RPMI7951 (cell line): ENCODE results near the gene TNS1. TPM values are rescaled to one million over a fixed set of nuclear protein-coding genes. Genes with fewer than 3 reads are reported as not detected.
A peak's percentile ranks its signal among the peaks of the same experiment; 100 is the strongest.

Source experiments
- DNase-seq: peaks from one replicate; pipeline ENCODE4 v3.0.0-alpha.2; 2012; ENCODE audit warnings: low read depth
- total RNA-seq: library from RNA; depleted of rRNA; stranded (reverse); fragments of >200 nt; shearing (Covaris generic); gene quantifications from 2 replicates; pipeline ENCODE4 v1.2.3, GENCODE V29; 2014

Gene TNS1
- total RNA-seq, 1 experiment from 2014 or later, result 2.5 TPM

DNA sequence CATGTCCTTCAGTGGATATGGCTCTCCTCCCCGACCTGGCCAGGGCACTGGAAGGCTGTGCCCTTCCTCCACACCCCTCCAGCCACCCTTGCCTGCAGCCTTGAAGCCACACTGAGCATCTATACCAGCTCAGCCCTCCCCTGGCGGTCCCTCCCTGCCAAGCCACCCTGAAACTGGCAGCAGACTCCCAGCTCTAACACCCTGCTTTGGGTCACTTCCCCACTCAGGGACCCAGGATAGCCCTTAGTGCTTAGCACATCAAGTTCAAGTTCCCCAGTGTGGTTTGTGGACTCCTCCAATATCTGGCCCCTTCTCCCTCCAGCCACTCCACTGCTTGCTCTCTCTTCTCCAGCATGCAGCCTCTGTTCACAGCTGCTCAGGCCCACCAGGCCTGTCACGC, 89.4 kb downstream of the TNS1 start:
- DNase-seq, result no peak

DNA sequence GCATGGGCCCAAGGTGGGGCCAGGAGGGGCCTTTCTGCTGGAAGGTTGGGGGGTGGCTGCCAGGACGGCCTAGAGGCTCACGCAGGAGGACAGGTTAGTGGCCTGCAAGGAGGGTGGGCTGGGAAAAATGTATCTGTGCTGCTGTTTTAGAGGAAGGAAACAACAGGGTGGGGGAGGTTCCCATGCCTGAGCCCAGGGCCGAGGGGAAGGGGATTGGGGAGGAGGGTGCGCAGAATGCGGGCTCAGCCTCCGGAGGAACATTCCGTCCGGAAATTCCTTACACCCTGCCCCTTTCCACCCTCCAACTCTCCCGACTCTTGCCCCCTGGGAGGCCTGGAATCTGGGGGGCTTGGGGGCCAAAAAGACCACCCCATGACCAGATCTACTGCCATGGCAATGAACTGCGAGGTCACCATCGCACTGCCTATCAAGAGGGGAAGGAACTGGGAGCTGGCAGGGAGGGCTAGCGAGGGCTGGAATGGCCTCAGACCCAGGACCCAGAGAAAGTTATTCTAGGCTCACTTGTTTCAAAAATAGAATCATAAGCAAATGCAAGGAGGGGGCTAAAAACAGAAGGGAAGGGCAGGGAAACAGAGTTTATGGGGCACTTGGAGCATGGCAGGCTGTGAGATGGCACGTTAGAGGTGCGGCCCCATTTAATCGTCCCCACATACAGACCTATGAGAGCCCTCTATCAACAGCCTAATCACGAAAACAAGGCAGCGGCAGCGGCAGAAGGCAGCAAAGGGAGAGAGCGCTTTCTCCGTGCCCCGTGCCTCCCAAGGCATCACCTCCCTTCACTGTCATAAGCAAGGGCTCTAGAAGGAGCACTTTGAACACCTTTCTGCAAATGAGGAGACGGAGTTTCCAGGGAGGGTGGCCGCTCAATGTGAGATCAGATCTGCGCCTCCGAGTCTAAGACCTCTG, 90.4 kb downstream of the TNS1 start:
- no peak for DNase-seq

DNA sequence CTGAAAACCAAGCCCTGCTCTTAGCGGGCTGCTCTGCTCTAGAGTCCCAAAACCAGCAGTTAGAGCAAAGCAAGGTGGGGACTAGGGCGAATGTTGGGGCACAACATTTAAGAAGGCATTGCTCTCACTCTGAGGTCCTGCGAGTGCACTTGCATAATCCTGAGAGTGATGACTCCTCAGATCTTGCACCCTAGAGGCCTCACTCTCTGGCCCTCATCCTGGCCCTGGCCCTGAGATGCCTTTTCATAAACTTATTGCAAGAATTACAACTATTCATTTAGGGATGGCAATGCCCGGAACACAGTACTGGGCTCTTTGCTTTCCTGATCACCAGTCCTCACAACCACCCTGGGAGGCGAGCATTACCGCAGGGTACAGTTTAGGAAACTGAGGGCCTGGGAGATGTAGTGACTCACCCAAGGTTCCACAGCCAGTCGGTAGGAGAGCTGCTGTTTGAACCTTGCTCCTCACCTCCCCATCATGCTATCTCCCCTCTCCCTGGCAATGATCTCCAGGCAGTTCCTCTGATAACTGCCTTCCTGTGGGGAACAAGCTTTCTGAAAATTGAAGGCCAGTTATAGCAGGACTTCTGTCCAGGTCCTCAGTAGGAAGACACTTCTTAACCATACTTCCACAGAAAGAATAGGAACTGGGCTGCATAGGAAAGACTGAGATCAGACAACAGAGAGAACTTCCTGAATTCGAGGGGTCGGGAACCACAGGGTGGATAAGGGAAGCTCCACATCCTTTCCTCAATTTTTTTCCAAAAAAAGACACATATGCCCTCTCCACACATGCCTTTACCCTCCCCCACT, 91.3 kb downstream of the TNS1 start:
- DNase-seq, result no peak

DNA sequence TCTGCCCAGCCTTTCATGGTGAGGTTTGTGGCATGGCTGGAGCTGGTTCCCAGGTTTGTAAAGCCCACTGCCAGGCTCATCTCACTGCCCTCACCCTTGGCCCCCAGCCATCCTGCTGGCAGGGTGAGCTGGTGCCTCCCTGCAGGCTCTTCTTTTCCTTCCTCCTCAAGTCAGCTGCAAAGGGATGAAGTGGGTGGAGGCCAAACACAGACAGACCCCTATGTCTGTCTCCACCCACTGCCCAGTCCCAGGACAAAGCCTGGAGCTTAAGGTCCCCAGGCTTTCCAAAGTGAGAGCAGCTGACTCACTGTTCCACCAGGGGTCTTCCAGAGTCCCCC, 92.0 kb downstream of the TNS1 start:
- no peak for DNase-seq

DNA sequence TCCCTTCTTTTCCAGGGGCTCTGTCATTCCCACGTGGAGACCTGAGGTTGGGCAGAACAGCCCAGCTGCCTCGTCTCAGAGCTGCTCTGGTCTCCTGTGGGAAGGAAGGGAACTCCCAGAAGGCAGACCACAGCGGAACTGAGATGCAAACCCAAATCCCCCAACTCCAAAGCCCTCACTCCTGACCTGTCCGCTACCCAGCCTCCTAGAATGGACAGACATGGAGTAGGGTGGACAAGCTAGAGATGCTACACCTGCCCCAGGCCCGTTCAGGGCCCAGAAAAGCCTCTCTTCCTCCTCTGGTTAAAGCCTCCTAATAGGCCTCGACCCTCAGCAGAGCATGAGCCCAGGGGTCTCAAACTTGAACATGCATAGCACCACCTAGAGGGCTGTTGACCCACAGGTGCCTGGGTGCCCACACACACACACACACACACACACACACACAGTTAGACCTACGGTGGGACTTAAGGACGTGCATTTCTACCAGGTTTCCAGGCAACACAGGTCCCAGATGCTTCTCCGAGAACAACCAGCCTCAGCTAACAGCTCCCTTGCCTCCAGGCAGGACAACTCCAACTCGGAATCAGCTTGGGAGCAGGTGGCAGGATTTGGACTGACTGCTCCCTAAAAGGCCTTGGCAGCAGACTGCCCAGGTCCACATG, 93.5 kb downstream of the TNS1 start:
- DNase-seq, result no peak

DNA sequence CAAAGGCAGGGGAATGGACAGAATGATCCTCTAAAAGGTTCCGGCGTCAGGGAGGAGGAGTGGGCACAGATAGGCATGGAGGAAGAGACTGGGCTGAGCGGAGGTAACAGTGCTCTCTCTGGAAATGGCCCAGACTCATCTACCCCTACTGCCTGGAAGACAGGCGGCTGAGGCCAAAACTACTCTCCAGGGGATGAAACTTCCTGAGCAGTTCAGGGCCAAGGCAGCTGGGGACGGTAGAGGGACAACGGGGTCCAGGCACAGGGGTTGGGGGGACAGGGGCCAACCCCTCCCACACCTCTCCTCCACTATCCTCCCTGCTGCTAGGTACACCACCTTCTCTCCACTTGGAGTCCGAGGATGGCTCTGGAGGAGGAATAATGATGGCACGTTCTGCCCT, 94.3 kb downstream of the TNS1 start:
- DNase-seq, result no peak

DNA sequence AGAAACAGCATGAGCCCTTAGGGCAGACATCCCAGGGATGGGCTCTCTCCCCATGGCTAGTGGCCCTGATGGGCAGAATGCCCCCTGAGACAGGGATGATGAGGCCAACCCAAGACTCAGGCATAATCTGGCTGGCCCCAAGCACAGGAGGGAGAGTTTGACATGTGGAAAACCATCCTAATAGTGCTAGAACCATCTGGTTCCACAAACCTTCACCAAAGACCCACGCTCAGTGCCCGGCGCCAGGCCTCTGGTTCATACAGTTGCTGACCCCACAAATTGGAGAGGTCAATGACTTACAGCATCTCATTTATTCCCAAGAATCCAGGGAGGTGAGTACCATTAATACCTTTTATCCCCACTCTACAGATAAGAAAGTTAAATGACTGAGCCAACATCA, 95.5 kb downstream of the TNS1 start:
- no peak for DNase-seq

DNA sequence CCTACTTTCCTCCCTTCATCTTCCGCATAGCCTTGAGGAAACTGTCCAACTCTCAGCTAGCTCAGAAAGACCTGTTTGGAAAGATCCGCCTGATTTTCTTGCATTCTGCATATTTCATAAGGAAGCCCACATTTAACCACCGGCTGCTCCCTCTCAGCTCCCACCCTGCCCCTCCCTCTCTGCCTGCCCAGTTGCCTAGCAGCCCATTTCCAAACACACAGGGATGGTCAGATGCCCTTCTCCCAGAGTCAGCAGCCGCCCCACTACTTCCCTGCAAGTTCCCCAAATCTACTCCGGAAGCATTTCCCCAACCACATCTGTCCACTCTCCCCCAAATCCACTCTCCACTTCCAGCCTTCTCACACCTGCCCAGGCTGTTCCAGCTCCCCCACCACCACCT, 96.0 kb downstream of the TNS1 start:
- no peak for DNase-seq

DNA sequence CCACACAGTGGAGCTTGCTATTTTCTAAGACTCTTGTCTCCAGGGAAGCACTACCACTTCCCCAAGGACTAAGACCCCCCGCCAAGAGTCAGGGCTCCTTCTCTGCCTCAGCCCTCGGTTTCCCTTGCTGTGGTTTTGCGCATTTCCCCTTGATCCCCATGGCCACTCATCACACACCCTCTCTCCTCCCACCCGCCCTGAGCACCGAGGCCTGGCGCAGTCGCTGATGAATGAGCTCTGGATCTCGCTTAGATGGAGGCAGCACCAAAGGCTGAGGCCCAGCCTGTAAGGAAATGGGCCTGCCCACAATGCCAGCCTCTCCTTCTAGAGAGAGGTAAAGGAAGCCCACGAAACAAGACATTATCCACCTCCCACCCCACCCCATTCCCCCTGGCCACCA, 96.9 kb downstream of the TNS1 start:
- DNase-seq, result no peak

DNA sequence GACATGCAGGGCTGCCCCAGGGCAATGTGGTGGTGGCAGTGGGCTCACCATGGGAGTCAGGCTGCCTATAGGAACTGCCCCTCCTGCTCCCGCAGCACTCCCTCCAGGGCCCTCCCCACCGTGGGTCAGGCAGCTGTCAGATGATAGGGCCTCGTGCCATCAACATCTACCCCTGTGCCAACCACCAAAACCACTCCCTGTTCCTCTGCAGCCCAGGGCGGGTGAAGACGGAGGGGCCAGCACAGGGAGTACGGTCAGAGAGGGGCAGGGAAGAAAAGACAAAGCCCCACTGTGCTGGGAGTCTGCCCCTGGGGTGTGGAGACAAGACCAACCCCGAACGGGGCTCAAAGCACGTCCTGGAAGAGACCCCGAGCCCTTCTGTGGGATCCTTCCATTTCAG, 97.4 kb downstream of the TNS1 start:
- DNase-seq, result no peak

DNA sequence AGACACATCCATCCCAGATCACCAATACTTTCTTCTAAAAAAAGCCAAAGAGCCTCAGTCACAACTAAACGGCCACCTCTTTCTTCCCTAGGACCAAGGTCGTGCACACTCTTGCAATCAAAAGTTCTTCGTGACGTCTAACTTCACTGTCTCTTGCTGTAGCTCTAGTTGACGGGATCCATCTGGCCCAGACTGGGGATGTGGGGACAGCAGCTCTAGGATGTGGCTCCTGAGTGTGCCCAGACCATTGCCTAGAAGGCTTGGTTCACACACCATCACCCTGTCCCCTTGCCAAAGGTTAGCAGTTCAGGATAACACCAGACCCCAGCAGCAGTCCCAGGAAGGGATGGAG, 98.2 kb downstream of the TNS1 start:
- DNase-seq, result no peak

DNA sequence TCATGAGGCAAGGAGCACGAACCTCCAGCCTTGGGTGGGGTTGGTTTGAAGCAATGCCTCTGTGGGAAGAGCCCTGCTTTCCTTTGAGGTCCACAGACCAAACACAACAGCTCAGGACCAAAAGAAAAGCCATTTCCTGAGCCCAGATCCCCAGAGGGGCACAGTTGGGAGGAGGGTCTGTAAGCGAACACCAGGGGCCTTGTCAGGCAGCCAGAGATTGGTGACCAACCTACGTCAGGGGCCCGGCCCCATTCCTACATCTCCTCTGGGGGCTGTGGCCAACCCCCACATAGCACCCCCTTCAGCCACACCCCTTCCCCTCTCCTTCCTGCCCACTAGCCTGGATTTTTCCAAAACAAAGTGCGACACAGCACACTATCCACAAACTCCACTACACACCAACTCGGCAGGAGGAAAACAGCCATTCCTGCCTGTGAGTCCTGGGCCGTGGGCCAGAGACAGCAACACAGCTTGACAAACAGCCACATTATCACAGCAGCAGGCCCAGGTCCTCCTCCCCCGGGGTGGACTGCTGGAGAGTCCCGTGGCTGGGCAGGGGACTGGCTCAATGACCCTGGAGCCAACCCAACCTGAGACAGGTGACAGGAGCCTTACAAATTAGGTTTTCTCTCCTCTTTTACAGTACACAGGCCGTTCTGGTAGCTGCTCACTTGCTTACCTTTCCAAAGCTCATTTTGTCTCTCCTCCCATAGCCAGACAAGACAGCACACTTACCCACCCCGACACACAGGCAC, 98.8 kb downstream of the TNS1 start:
- DNase-seq, result no peak

DNA sequence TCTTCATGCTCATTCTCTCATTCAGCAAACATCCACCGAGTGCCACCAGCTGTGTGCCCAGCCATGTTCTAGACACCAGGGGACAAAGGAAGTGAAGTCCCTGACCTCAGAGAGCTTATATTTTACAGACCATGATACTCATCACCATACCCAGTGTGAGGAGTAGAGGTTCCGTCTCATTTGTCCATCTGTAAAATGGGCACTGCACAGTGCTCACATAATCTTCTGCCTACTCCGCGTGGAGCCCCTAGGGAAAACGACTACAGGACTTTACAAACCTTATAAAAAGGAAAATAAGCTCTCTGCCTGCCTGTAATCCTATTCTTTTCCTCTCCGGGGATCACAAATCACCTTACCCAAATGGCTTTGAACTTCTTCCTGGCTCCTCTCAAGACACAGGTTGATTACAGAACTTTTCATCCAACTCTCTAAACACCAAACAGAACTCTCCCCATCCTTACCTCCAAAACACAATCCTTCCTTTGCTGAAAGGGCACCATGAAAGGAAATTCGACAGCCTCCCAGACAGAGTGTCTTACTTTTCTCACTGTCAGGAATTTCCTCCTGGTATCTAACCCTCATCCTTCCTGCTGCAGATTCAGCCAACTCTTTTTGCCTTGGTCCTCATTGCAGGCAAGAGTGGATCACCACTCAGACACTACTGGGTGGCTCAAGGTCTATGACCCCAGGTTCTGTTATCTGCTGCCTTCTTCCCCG, 99.5 kb downstream of the TNS1 start:
- no peak for DNase-seq

DNA sequence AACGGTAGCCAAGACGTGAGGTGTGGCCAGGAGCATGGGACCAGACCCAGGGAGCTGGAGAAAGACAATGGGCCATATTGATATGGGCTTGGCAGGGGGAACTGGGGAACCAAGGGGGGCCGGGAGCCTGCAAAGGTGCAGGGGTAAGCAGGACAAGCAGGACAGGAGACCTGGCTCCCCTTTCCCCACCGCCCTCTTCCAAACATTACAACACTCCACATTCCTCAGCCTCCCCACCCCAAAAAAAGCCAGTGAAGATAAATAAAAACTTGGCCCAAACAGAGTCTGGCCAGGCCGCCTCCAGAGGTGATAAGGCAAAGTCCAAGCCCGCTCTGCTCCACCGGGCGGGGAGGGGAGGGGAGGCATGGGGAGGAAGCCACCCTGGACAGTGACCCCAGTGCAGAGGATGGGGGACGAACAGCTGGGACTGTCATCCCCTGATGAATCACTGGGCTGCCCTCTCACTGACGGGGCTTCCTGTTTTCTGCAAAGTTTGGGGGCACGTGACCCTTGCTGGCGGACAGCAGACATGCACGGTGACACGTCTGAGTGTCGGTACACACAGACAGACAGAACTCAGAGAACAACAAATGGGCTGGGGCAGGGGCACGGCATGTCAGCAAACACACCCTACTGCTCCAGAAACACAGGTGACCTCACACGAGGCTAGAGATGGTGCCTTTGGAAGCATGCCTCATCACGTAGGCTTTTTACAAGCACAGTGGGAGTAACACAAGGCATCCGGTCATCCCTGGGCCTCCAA, 100.2 kb downstream of the TNS1 start:
- DNase-seq, result peak; percentile 43

DNA sequence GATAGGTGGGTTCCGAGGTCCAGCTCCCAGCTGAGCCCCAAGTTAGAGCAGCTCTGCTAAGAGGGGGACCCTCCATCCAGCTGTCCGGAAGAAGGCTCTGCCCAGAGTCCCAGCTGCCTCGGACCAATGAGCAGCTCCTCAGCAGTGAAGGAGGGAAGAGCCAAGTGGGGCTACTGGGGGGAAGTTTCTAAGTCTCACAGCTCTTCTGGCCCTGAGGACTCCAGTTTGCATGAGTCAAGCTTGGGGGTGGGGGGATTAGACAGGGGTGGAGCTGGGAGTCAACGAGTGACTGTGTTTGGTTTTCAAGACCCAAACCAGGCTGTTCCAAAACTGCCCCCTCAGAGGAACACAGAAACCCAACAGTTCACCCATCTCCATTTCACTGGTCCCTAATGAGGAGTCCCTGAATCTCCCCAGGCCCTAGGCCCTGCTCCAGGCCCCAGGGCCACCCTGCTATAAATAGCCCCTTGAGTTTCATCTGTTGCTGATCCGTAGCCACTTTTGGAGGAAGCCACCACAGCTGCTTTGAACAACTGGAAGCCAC, 100.9 kb downstream of the TNS1 start:
- peak; percentile 33 for DNase-seq

DNA sequence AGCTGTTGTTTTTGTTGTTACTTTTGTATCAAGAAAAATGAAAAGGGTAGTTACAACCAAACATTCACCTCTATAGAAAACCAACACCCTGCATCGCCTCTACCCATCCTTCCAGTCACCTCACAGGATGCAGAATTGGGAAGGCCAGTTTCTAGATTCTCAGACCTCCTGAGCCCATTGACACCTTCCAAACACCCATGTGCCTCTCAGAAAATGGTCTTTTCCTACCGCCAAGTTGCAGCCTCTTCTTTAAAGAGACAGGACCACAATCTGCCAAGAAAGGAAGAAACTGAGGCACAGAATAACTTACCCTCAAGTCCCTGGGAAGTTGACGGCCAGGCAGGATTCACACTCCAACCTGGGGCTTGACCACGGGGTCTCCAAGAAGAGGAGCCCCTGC, 101.4 kb downstream of the TNS1 start:
- no peak for DNase-seq

DNA sequence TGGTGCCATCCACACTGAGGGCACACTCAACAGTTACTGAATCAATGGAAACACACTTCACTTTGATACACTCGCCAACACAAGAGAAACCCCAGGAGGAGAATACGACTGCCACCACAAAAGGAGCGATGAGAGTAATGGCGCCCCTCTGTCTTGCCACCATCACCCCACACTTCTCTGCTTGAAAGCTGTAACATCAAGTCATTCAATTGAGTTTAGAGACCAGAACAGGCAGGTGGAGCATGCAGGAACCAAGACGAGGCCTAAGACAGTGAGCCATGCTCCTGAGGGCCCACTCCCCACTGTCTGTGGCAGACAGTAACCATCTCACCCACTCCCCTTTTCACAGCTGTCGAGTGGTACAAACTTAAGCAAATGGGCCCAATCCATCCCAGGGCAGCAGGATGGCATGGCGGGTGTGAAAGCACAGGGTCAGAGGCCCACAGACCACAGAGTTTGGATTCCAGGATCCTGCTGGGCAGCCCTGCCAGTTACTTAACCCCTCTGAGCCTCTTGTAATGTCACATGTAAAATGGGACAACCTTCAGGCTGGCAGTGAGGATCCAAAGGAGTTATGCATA, 101.9 kb downstream of the TNS1 start:
- DNase-seq, result no peak

DNA sequence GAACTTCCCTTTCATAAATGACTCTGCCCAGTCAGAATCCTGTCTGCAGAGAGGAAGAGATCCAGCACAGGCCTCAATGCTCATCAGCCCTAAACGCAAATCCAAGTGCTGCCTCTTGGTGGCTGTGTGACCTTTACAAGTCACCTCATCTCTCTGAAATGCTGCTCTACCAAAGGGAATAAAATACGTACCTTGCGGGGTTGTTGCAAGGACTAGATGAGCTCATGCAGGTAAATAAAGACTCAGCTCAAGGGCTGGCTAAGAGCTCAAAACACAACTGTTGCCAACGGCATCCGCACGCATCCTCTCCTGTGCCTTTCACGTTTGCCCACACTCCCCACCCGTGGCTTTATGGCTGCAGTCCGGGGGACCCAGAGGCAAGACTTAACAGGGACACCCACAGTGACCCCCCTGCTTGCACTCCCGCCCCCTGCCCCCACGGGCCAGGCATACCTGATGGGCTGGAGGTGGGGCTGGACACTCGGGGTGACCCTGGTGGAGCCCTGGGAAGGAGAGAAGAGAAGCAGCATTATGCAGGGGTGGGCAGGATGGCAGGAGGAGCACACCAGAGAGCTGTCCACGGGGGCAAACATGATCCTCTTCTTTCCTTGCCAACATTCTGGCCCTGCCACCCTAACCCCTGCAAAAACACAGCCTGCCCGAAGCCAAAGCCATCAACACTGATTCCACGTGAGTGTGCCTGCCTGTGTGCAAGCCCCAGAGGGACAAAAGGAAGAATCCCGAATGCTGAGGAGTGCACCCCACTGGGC, 102.6 kb downstream of the TNS1 start:
- DNase-seq, result no peak
